HG03039 (cell line): ENCODE results near the gene OTOP3.

Experiments used
- ATAC-seq: cut with Tn5 transposase; IDR thresholded peaks from one replicate; pipeline ENCODE4 v1.9.1; 2021; ENCODE audit warnings: mild to moderate bottlenecking, moderate library complexity; ENCODE audit not compliant: unreplicated experiment

The OTOP3 gene

DNA sequence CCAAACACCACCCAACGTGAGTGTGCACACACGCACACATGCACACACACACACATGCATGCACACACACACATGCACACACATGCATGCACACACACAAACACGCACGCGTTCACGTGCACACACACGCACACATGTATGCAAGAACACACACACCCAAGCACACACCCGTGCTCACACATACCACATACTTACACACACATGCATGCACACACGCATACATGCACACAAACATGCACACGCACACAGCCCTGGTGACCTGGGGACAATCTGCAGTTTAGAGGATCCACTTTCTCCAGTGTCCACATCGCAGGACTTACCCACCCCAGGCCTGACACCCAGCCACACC lies 18.9 kb upstream of the OTOP3 start:
- ATAC-seq = no peak

DNA sequence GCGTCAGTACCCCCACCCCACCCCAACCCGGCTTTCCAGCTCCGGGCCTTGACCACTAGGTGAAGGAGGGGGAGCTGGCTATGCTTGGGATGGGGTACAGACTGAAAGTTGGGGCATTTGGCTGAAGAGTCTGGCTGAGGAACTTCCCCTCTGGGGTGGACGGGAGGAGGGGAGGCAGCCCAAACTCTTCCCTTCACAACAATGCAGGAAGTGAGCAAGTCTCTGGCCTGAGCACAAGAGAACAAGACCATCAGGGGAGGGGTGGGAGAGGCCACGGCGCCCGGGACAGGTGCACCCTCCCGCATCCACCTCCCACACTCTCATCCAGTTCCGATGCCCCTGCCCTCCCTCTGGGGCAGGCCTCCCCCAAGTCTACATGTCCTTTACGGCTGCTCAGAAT lies 18.3 kb upstream of the OTOP3 start:
- no peak for ATAC-seq

- ATAC-seq = no peak
Observed at GRCh38 chr17:74918906-74919305, 16.8 kb upstream of the OTOP3 start.

- no peak for ATAC-seq
Observed at GRCh38 chr17:74919440-74920305, 16.0 kb upstream of the OTOP3 start.

- ATAC-seq = no peak
Observed at GRCh38 chr17:74920306-74920620, 15.4 kb upstream of the OTOP3 start.

GRCh38 chr17:74920642-74921025 lies 15.1 kb upstream of the OTOP3 start:
- no peak for ATAC-seq

- ATAC-seq = no peak
Observed at GRCh38 chr17:74921026-74921681, 14.5 kb upstream of the OTOP3 start.

- no peak for ATAC-seq
Observed at GRCh38 chr17:74921769-74922168, 13.9 kb upstream of the OTOP3 start.

GRCh38 chr17:74922172-74922571 lies 13.5 kb upstream of the OTOP3 start:
- ATAC-seq = no peak

GRCh38 chr17:74922694-74923537 lies 12.8 kb upstream of the OTOP3 start, which contains the start of gene USH1G:
USH1G (minus strand) TSS chr17:74923255; CDS start chr17:74923073, 182 bp downstream.
- no peak for ATAC-seq

DNA sequence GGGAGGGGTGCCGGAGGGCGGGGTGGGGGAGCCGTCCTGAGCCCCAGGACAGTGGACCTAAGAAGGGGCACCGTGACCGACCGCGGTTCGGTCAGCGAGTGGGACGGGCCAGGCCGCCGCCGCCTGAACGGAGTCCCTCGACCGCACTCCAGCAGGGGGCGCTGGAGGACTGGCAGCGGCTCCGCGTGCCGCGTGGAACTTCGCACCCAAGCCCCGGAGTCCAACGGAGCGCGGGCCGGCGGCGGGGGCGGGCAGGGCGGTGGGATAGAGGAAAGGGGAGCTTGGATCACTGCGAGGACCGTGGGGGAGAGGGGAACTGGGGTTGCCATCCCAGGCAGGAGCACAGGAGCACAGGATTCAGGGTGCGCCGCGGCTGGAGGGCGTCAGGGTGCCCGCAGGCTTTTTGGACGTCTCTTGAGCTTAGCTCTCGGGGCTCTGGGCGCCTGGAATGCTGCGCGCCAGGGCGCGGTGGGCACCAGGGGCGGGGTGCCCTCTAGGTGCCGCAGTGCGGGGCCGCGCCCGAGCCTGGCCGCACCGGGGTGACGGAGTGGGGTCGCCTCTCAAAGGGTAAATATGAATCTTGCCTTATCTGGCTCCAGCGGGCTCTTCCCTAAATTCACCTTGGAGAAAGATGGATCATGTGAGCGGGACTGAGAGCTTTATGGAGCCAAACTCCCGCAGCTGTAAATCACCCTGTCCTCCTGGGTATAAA lies 12.0 kb upstream of the OTOP3 start:
- ATAC-seq = no peak

DNA sequence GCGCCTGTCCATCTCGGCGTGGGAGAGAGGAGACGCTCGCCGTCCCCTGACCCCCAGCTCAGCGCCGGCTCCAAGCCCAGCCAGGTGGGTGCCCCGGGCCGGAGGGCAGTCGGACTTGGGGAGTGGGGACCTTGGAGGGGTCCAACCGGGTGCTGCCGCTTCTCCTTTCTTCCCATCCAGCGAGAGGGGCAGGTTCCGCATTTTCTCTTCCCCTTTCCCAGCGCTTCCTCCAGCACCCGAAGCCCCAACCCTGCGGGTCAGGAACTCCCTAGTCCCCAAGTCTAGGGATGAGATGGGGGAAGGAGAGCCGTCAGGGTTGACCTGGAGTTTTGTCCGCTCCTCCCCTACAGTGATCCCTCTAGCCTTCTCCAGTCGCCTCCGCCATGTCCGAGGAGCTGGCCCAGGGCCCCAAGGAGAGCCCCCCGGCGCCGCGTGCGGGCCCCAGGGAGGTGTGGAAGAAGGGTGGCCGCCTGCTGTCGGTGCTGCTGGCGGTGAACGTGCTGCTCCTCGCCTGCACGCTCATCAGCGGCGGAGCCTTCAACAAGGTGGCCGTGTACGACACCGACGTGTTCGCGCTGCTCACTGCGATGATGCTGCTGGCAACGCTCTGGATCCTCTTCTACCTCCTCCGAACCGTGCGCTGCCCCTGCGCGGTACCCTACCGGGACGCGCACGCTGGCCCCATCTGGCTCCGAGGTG lies 11.3 kb upstream of the OTOP3 start, which contains the start of gene OTOP2:
TSS of gene OTOP2 (plus strand) at position 24 of the 699 bp plus-strand sequence. CDS start at position 384, 360 bp downstream.
- no peak for ATAC-seq

DNA sequence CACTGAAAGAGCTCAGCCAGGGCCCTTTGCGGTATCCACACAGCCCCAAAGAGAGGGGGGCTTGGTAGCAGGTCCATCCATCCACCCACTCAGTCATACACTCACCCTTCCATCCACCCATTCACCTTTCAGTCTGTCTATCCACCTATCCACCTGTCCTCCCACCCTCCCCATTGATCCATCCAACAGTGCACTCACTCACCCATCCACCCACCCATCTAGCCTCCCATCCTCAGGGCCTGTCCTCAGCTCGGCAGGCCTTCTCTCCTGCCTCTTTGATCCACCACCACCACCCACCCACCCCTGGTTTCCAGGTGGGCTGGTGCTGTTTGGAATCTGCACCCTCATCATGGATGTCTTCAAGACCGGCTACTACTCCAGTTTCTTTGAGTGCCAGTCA lies 10.5 kb upstream of the OTOP3 start:
- no peak for ATAC-seq

- no peak for ATAC-seq
Observed at GRCh38 chr17:74928786-74929185, 6.9 kb upstream of the OTOP3 start.

DNA sequence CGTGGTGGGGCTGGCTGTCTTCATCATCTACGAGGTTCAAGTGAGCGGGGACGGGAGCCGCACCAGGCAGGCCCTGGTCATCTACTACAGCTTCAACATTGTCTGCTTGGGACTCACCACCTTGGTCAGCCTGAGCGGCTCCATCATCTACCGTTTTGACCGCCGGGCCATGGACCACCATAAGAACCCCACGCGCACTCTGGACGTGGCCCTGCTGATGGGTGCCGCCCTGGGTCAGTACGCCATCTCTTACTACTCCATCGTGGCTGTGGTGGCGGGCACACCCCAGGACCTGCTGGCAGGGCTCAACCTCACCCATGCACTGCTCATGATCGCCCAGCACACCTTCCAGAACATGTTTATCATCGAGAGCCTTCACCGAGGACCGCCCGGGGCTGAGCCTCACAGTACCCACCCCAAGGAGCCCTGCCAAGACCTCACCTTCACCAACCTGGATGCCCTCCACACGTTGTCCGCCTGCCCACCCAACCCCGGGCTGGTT lies 5.1 kb upstream of the OTOP3 start:
- no peak for ATAC-seq

DNA sequence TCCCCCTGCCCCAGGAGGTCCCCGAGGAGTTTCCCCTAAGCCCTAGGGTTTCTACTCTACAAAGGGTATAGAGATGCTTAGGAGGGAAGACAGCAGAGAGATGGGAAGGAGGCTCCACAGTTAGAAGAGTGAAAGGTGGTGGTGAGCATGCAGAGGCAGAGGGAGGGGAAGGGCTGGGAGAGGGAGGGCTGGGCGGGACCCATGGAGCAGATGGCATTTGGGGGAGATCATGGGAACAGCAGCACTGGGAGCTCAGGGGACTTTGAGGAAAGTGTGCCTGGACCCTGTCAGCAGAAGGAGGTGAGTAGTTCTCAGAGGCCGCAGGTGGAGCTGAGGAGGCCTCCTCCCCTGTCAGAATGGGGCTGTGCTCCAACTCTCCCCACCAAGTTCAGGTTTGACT lies 650 bp upstream of the OTOP3 start:
- ATAC-seq = no peak

GRCh38 chr17:74936470-74936799 lies 737 bp downstream of the OTOP3 start:
- no peak for ATAC-seq

GRCh38 chr17:74937064-74938051 lies 1.7 kb downstream of the OTOP3 start:
- ATAC-seq = no peak
